ENCODE data around the gene ARHGAP18.

Gene ARHGAP18

DNA sequence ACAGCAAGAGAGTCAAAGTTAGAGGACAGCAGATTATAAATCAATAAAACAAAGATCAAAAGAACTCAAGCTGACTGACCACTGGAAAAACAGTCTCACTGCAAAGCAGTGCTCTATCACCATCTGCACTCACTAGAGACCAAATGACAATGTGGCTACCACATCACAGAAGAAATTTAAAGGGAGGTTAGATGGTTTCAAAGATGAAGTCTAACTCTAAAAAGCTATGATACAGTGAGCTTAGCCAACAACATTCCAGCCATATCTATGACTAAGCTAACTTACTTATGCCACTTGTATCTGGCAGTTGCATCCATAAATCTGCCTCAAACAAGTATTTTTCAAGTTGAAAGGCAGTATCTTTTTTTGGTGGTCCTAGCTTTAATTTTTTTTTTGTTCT lies 68.6 kb downstream of the ARHGAP18 start:
- DNase-seq = no peak

DNA sequence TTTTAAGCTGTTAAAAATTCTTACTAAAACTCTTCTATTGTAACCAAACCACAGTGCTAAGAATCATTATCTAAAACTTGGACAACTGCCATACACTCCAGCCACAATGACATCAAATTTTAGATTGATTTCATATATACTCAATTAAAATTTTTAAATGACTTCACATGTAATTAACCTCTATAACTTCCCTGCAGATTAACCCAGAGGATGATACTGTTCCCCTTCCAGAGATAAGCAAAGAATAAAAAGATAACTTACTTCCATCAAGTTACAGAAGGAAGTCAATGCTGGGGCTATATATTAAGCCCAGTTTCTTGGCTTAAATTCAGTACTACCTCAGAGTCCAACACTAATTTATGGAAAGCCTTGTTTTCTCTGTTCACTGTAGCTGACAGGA lies 71.3 kb downstream of the ARHGAP18 start:
- DNase-seq = peak; percentile 23

DNA sequence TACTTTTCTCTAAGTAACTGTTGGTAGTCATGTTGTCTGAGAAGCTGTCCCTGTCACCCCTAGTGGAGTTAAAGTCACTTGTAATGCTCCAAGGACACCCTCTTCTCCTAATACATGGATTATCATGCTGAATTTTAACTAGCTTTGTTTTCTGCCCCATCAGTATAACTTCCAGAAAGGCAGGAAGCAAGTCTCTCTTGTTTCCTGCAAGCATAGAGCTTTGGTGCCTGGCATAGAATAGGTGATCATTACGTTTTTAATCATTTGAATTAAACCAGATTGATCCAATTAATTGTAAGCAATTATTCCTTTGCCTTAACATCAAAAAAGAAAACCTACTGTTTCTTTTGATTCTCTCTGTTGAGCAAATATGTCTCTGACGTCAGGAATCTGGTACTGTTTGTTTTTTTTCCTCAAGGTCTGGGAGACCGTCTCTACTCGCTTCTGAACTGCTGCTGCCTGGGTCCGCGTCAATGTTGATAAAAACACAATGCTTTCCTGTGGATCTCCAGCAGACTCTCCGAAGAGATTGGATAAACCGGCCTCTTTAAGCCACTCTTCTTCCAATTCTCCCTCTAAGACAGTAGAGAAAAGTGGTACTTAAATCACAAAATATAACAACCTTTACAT lies 71.8 kb downstream of the ARHGAP18 start:
- DNase-seq = peak; percentile 75

DNA sequence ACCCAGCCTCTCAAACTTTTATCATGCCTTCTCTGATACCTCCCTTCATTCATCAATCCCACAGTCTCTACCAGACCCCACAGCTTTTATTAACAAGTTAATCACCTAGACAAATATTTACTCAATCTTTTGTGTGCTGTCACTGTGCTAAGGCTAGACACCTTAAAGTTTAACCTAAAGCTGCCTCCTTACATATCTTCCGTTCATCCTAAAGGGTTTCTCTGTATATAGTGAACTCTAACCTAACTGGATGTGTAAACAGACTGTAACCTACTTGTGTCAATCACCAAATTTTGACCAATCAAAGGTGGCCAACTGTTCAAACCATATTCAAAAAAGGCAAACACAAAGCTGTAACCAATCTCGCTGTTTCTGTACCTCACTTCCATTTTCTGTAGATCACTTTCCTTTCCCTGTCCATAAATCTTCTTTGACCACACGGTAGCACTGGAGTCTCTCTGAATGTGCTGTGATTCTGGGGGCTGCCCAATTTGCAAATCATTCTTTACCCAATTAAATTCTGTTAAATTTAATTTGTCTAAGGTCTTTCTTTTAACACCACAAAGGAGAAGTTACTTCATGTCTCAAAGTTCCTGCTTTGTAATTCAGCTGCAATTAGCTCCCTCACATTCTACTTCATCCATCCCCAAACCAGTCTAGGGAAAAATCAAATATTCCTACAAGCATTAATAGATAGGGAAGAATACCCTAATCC lies 72.5 kb downstream of the ARHGAP18 start:
- DNase-seq = peak; percentile 37

DNA sequence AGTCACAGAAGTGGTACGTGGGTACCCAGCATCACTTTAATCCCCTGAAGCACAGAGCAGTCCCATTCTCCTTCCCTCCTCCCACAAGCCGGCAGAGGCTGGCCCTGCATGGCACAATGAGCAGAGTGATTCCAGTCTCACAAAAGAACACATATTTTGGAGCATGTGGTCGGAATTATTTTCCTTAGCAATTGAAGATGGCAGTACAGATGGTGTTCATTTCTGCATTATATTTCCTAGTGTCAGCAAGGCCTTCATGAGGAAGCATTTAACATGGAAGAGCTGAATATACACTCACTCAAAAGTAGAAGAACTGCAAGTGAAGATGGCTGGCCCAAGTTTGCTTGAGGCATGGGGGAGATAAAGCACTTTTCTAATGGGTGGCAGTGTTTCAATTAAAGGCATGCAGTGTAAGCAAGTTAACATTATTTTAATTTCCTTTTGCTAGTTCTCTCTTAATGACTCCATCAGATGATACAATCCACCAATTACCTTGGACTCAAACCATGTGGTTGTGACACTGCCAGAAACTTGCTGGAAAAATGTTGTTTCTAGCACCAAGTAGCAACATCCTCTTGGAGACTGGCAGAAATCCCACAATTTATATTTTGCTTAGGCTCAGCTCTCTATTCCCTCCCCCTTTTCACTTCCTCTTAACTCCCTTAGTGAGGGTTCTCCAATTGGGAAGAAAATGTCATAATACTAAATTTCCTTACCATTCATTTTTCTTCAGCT lies 74.4 kb downstream of the ARHGAP18 start:
- DNase-seq = no peak

- DNase-seq = no peak
Observed at GRCh38 chr6:129634411-129635230, 75.4 kb downstream of the ARHGAP18 start.

- no peak for DNase-seq
Observed at GRCh38 chr6:129633529-129633928, 76.4 kb downstream of the ARHGAP18 start.

DNA sequence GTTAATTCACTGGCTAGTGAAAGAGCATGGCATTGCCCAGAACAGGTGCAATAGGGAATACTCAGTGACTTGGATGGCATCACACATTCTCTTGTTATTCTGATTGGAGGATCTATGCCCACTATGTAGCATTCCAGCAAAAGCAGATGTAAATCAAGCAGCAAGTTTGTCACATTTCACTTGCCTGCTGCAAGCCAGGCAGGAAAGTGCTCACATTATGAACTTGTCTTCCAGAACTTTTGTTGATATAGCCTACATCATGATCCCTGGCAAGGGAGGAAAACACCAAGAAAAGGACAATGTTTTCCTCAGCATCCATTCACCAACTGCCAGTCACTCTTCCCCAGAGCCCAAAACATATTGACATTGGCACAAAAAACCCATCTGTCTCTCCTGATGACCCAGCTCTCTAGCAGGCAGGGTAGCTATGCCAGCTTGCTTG lies 77.8 kb downstream of the ARHGAP18 start:
- DNase-seq = no peak

- DNase-seq = no peak
Observed at GRCh38 chr6:129631070-129631469, 78.9 kb downstream of the ARHGAP18 start.

GRCh38 chr6:129630596-129630995 lies 79.4 kb downstream of the ARHGAP18 start:
- DNase-seq = no peak

GRCh38 chr6:129628101-129628815 lies 81.7 kb downstream of the ARHGAP18 start:
- no peak for DNase-seq

DNA sequence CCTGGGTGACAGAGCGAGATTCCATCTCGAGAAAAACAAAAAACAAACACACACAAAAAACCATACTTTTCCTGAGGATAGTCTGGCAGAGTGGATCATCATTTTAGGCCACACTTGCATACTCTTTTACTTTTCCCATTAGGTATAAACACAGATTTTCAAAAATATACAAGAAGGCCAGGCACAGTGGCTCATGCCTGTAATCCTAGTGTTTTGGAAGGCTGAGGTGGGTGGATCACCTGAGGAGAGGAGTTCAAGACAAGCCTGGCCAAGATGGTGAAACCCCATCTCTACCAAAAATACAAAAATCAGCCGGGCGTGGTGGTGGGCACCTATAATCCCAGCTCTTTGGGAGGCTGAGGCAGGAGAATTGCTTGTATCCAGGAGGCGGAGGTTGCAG lies 85.5 kb downstream of the ARHGAP18 start:
- DNase-seq = no peak

DNA sequence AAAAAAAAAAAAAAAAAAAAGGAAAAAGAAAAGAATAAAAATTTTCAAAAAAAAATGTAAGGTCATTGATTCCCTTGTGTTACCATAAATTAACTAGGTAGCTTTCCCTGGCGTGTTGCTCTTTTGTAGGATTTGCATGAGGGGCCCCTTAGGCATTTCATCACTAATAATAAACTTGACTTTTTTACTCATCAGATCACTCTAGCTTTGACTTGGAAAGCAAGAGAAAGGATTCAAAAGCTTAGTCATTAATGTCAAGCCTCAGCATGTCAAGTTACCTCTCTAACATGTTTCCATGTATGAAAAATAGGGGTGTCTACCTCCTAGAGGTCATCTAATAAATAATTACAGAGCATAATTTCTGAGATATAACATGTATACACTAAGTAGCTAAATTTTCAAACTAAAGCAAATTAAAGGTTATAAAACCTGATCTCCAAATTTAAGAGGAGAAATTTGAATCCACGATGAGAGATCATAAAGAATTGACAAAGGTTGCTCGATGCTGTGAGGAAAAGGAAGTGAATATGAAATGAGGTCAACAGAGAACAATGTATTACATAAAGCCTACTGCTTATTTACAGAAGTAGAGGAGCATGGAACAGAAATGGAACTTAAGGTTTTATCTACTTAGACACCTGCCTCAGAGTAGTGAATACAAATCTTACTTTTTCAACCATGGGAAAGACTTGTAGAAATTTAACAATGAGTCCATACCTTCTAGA lies 86.8 kb downstream of the ARHGAP18 start:
- DNase-seq = peak; percentile 27

DNA sequence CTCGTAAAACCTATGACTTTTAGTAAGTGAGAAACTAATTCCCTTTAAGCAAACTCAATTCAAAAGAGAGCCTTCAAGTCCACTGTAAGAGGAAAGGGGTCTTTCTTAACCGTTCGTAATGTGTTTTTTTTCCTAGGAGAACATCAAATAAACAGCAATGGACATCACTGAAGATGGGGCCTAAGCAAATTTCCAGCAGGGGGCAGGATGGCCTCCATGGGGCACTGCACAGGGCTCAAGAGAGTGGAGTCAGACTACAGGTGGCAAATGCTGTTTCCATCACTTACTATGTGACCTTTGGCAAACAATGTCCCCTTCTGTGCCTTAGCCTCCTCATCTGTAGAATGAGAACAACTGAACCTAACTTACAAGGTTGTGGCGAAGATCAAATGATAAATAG lies 88.7 kb downstream of the ARHGAP18 start:
- peak; percentile 52 for DNase-seq

DNA sequence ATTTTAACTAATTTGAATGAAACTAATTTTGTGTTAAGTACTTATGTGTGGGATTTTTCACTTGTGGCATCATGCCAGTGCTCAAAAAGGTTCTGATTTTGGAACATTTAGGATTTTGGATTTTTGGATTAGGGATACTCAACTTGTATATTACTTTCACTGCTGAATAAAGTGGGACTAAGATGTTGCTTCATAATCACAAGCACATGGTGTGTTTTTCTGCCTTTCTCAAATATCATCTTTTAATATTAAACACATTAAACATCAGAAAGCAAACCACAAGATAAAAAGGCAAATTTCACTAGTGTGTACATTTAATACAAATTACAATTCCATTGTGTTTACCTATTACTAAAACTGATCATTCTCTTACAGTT lies 89.8 kb downstream of the ARHGAP18 start:
- DNase-seq = no peak

- DNase-seq = peak; percentile 19
Observed at GRCh38 chr6:129619579-129620233, 90.3 kb downstream of the ARHGAP18 start.

DNA sequence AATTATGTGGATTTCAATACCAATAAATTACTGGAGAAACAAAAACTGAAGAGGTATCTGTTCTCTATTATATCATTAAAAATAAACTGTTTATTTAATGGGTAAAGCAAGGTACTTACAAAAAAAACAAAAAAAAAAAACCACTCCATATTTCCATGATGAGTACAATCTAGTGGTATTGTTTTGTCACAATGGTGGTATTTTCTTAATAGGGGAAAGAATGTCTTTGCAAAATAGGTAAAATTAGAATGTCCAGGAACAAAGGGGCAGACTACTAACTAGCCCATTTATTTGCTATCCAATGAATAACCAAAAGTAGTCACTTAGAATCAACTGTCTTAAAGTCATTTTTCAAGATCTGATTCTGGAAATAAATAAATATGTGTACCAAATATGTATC lies 92.0 kb downstream of the ARHGAP18 start:
- no peak for DNase-seq

GRCh38 chr6:129615496-129615895 lies 94.5 kb downstream of the ARHGAP18 start:
- DNase-seq = no peak

- DNase-seq = no peak
Observed at GRCh38 chr6:129615020-129615419, 95.0 kb downstream of the ARHGAP18 start.

DNA sequence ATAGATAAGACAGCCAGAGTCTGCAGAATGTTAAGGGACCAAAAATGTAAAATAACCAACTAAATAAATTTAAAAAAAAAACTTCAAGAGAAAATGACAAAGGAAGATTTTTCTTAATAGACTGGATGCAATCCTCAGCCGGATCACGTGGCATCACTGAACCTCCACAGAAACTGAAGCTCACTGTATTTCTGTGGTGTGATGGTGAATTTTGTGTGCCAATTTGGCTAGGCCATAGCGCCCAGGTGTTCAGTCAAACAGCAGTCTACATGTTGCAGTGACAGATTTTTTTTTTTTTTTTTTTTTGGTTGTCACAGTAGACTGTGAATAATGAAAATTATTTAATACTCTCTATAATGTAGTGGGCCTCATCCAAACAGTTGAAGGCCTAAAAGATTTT lies 95.5 kb downstream of the ARHGAP18 start:
- no peak for DNase-seq

- no peak for DNase-seq
Observed at GRCh38 chr6:129612440-129612839, 97.5 kb downstream of the ARHGAP18 start.

Data from DMS53 (cell line).